WTC11 (cell line): ENCODE measurements around the gene TES. TPM values are rescaled to one million over a fixed set of nuclear protein-coding genes. Genes with fewer than 3 reads are reported as not detected.

Experiments
- ATAC-seq: fragments of 200-7000 bp; cut with Tn5 transposase; 2 replicates; pipeline ENCODE4 v1.10.0; 2021; ENCODE audit warnings: mild to moderate bottlenecking, moderate library complexity
- CTCF ChIA-PET: fragments of 300-600 bp; sonication (Branson Sonifier 250); formaldehyde crosslinking; loops from one replicate; lab custom pipeline; 2021; ENCODE audit warnings: antibody characterized with exemption; lab: Charles Lee
- POLR2A ChIA-PET: fragments of 350-600 bp; sonication (Branson Sonifier 250); formaldehyde crosslinking; loops from one replicate; lab custom pipeline; 2021; ENCODE audit warnings: antibody characterized with exemption; lab: Charles Lee
- DNase-seq: peaks from one replicate; pipeline ENCODE4 v3.0.0; 2021; ENCODE audit warnings: low spot score
- H3K27ac Mint-ChIP-seq: 2 replicates; pipeline ENCODE4 v1.8.0; 2021; ENCODE audit warnings: mixed read lengths
- H3K27me3 Mint-ChIP-seq: 2 replicates; pipeline ENCODE4 v1.8.0; 2021; ENCODE audit warnings: low read depth, mild to moderate bottlenecking, moderate library complexity, mixed read lengths
- H3K36me3 Mint-ChIP-seq: 2 replicates; pipeline ENCODE4 v1.8.0; 2021; ENCODE audit warnings: mixed read lengths
- H3K4me1 Mint-ChIP-seq: 2 replicates; pipeline ENCODE4 v1.8.0; 2022; ENCODE audit warnings: mixed read lengths
- H3K4me3 Mint-ChIP-seq: 2 replicates; pipeline ENCODE4 v1.8.0; 2021; ENCODE audit warnings: mild to moderate bottlenecking, moderate library complexity, mixed read lengths
- H3K9me3 Mint-ChIP-seq: 2 replicates; pipeline ENCODE4 v1.8.0; 2021; ENCODE audit warnings: mixed read lengths
- CTCF ChIP-seq: fragments of 200-600 bp; IDR thresholded peaks from 2 replicates; pipeline ENCODE4 v1.8.0; 2022; ENCODE audit warnings: antibody characterized with exemption
- GABPB1 ChIP-seq: sonication (generic); formaldehyde crosslinking; IDR thresholded peaks from 2 replicates; pipeline ENCODE4 v1.8.1; 2023; ENCODE audit warnings: mild to moderate bottlenecking, missing genetic modification reagents
- GTF2I ChIP-seq: fragments of 250-450 bp; sonication (Bioruptor Pico); conservative IDR thresholded peaks from 2 replicates; pipeline ENCODE4 v1.4.0; 2021; ENCODE audit warnings: mild to moderate bottlenecking
- MYBL2 ChIP-seq: sonication (generic); formaldehyde crosslinking; IDR thresholded peaks from 2 replicates; pipeline ENCODE4 v1.8.1; 2023; ENCODE audit warnings: mild to moderate bottlenecking, moderate library complexity, missing genetic modification reagents
- SP1 ChIP-seq: sonication (generic); formaldehyde crosslinking; conservative IDR thresholded peaks from 2 replicates; pipeline ENCODE4 v1.8.1; 2022; ENCODE audit warnings: missing genetic modification reagents
- STAT6 ChIP-seq: sonication (generic); formaldehyde crosslinking; conservative IDR thresholded peaks from 2 replicates; pipeline ENCODE4 v1.8.1; 2023; ENCODE audit warnings: mild to moderate bottlenecking, low read depth, missing genetic modification reagents, moderate library complexity
- ZNF281 ChIP-seq: sonication (generic); formaldehyde crosslinking; IDR thresholded peaks from 2 replicates; pipeline ENCODE4 v1.8.0; 2023; ENCODE audit warnings: mild to moderate bottlenecking, missing genetic modification reagents
- ZNF423 ChIP-seq: fragments of 250-450 bp; sonication (Bioruptor Pico); IDR thresholded peaks from 2 replicates; pipeline ENCODE4 v2.1.2; 2022; ENCODE audit warnings: mild to moderate bottlenecking, moderate library complexity
- ZNF425 ChIP-seq: fragments of 250-450 bp; sonication (Bioruptor Pico); conservative IDR thresholded peaks from 2 replicates; pipeline ENCODE4 v1.9.0; 2021; ENCODE audit warnings: mild to moderate bottlenecking
- ZNF532 ChIP-seq: fragments of 250-450 bp; sonication (Bioruptor Pico); IDR thresholded peaks from 2 replicates; pipeline ENCODE4 v1.9.0; 2021; ENCODE audit warnings: mild to moderate bottlenecking, borderline replicate concordance
- total RNA-seq: library from RNA; stranded (reverse); gene quantifications from 3 replicates; pipeline ENCODE4 v1.2.3, GENCODE V29; 2021

TES gene
- total RNA-seq, 1 experiment from 2014 or later = 48.5 TPM

GRCh38 chr7:116206141-116206540 lies 4.2 kb upstream of the TES start:
- CTCF ChIA-PET = interaction anchor here (1.7 kb wide), 1 partner anchor 26 kb away, joined by 6 read pairs; no protein-coding TSS in a partner anchor

More at GRCh38 chr7:116206141-116206540, 4.2 kb upstream of the TES start:
- no peaks in the 10 kb centered on the region; the same call in 1 of the 2 replicates for H3K27me3 Mint-ChIP-seq
- POLR2A ChIA-PET = no interaction called here
- no peak for ATAC-seq
- no peak overlapping the region for H3K4me3 Mint-ChIP-seq
- no peaks in the 10 kb centered on the region for H3K36me3 Mint-ChIP-seq
- no peak overlapping the region for H3K27ac Mint-ChIP-seq
- no peak for DNase-seq
- peaks cover 8% of the 10 kb centered on the region for H3K4me1 Mint-ChIP-seq
- no peak for TF ChIP-seq ZNF423 (CRISPR knock-in tag)
- no peak for TF ChIP-seq CTCF
- TF ChIP-seq GTF2I (CRISPR knock-in tag) = no peak
- TF ChIP-seq ZNF281 (CRISPR knock-in tag) = no peak
- TF ChIP-seq GABPB1 (CRISPR knock-in tag) = no peak; the same call in 1 of the 2 replicates
- TF ChIP-seq ZNF425 = no peak
- no peak for TF ChIP-seq SP1 (CRISPR knock-in tag)
- no peak for TF ChIP-seq ZNF532
- no peak for TF ChIP-seq MYBL2
- no peak for TF ChIP-seq STAT6 (CRISPR knock-in tag)
- no peaks in the 10 kb centered on the region for H3K9me3 Mint-ChIP-seq
